H1 (cell line): ENCODE data around the gene CKM. TPM values are rescaled to one million over a fixed set of nuclear protein-coding genes. Genes with fewer than 3 reads are reported as not detected.

Experiments
- CTCF ChIA-PET: fragments of 300-600 bp; sonication (Branson Sonifier 250); formaldehyde crosslinking; loops from one replicate; lab custom pipeline; 2021; ENCODE audit not compliant: partially characterized antibody; lab: Charles Lee
- POLR2A ChIA-PET: fragments of 300-600 bp; sonication (Branson Sonifier 250); formaldehyde crosslinking; loops from one replicate; lab custom pipeline; 2021; ENCODE audit warnings: inconsistent platforms; ENCODE audit not compliant: partially characterized antibody; lab: Charles Lee
- DNase-seq, 2 experiments: peaks; one replicate each; pipeline versions ENCODE4 v3.0.0 to v3.0.0-alpha.2; 2010 to 2022; ENCODE audit warnings: low spot score in 2 of 2, low read depth in 1 of 2, mixed read lengths in 1 of 2
- FAIRE-seq: peaks from 2 replicates; lab custom pipeline; 2011; peaks lifted over from hg19 to GRCh38; lab: Jason Lieb, UNC
- H2AFZ ChIP-seq: 2 replicates; pipeline ENCODE4 v1.8.1; 2012; ENCODE audit warnings: low read length, inconsistent platforms
- H2AK5ac ChIP-seq: 2 replicates; pipeline ENCODE4 v1.6.1; 2013; ENCODE audit warnings: low read depth, low read length
- H2BK120ac ChIP-seq: replicated peaks from 2 replicates; pipeline ENCODE3; 2013; ENCODE audit warnings: low read depth, low read length, inconsistent platforms
- H2BK12ac ChIP-seq: 2 replicates; pipeline ENCODE4 v1.6.1; 2013; ENCODE audit warnings: low read depth, low read length
- H2BK15ac ChIP-seq: 2 replicates; pipeline ENCODE4 v1.6.1; 2013; ENCODE audit warnings: low read length
- H2BK20ac ChIP-seq: 2 replicates; pipeline ENCODE4 v1.6.1; 2013; ENCODE audit warnings: low read length
- H2BK5ac ChIP-seq: 2 replicates; pipeline ENCODE4 v1.6.1; 2013; ENCODE audit warnings: low read depth, low read length
- H3K14ac ChIP-seq: 2 replicates; pipeline ENCODE4 v1.6.1; 2013; ENCODE audit warnings: inconsistent platforms; ENCODE audit not compliant: insufficient read length
- H3K18ac ChIP-seq: 2 replicates; pipeline ENCODE4 v1.6.1; 2013; ENCODE audit warnings: low read length; ENCODE audit errors: extremely low read depth
- H3K23ac ChIP-seq: 2 replicates; pipeline ENCODE4 v1.6.1; 2013; ENCODE audit warnings: inconsistent platforms; ENCODE audit not compliant: insufficient read length
- H3K23me2 ChIP-seq: 2 replicates; pipeline ENCODE4 v1.6.1; 2013; ENCODE audit warnings: low read depth, low read length
- H3K27ac ChIP-seq: 2 replicates; pipeline ENCODE4 v1.6.1; 2011; ENCODE audit warnings: low read depth, low read length, inconsistent platforms
- H3K27me3 ChIP-seq, 4 experiments: replicated peaks in 1 of 4; 1 replicate in 1 of 4; 2 replicates in 3 of 4; pipeline versions ENCODE4 v1.6.1 to v1.8.1; 2011 to 2013; ENCODE audit warnings: low read length in 3 of 4, mild to moderate bottlenecking in 3 of 4, inconsistent platforms in 2 of 4, mixed read lengths in 2 of 4, moderate library complexity in 1 of 4; ENCODE audit not compliant: control insufficient read depth in 3 of 4, insufficient read depth in 3 of 4; ENCODE audit errors: extremely low read depth in 1 of 4
- H3K36me3 ChIP-seq, 4 experiments: 2 replicates each; pipeline versions ENCODE4 v1.6.1 to v1.8.1; 2011 to 2013; ENCODE audit warnings: mild to moderate bottlenecking in 4 of 4, low read length in 3 of 4, moderate library complexity in 2 of 4, control low read depth in 1 of 4, inconsistent platforms in 1 of 4; ENCODE audit not compliant: insufficient read depth in 4 of 4, control insufficient read depth in 2 of 4
- H3K4ac ChIP-seq: replicated peaks from 2 replicates; pipeline ENCODE3; 2013; ENCODE audit warnings: low read length, low read depth, mixed read lengths, inconsistent platforms; ENCODE audit not compliant: insufficient read length
- H3K4me1 ChIP-seq, 4 experiments: replicated peaks in 1 of 4; 1 replicate in 1 of 4; 2 replicates in 3 of 4; pipeline versions ENCODE4 v1.6.1 to v1.8.1; 2011 to 2013; ENCODE audit warnings: low read length in 3 of 4, inconsistent platforms in 2 of 4, mixed read lengths in 1 of 4; ENCODE audit not compliant: insufficient read depth in 4 of 4, control insufficient read depth in 3 of 4
- H3K4me2 ChIP-seq, 2 experiments: 2 replicates each; pipeline versions ENCODE4 v1.6.1 to v1.8.1; 2011 to 2013; ENCODE audit warnings: low read depth in 2 of 2, low read length in 2 of 2, control low read depth in 1 of 2, inconsistent platforms in 1 of 2, mild to moderate bottlenecking in 1 of 2; ENCODE audit not compliant: insufficient read depth in 1 of 2
- H3K4me3 ChIP-seq, 4 experiments: fragments of 200-600, 300-600 bp in 1 of 4; sonication (generic), shearing (Covaris generic), sonication (Bioruptor Twin) in 1 of 4; 2 replicates each; pipeline versions ENCODE4 v1.5.1 to v1.8.1; 2011 to 2016; ENCODE audit warnings: low read length in 4 of 4, low read depth in 3 of 4, control low read depth in 2 of 4, inconsistent platforms in 2 of 4, mild to moderate bottlenecking in 2 of 4, mixed read lengths in 1 of 4, moderate library complexity in 1 of 4; ENCODE audit not compliant: insufficient read depth in 2 of 4; ENCODE audit errors: extremely low read depth in 1 of 4
- H3K56ac ChIP-seq: replicated peaks from 2 replicates; pipeline ENCODE3; 2013; ENCODE audit warnings: low read depth, mild to moderate bottlenecking, mixed read lengths, low read length, inconsistent platforms; ENCODE audit not compliant: insufficient read length
- H3K79me1 ChIP-seq: 2 replicates; pipeline ENCODE4 v1.6.1; 2013; ENCODE audit warnings: low read depth, low read length, control low read depth
- H3K79me2 ChIP-seq, 2 experiments: 2 replicates each; pipeline versions ENCODE4 v1.6.1 to v1.8.1; 2012 to 2013; ENCODE audit warnings: low read length in 2 of 2, mild to moderate bottlenecking in 2 of 2, inconsistent platforms in 1 of 2; ENCODE audit not compliant: insufficient read depth in 2 of 2, control insufficient read depth in 1 of 2
- H3K9ac ChIP-seq, 4 experiments: replicated peaks in 1 of 4; 1 replicate in 1 of 4; 2 replicates in 3 of 4; pipeline versions ENCODE4 v1.6.1 to v1.8.1; 2011 to 2013; ENCODE audit warnings: low read depth in 3 of 4, low read length in 3 of 4, control low read depth in 2 of 4, mild to moderate bottlenecking in 2 of 4, moderate library complexity in 2 of 4, inconsistent platforms in 1 of 4; ENCODE audit errors: extremely low read depth in 1 of 4
- H3K9me3 ChIP-seq, 2 experiments: 2 replicates each; pipeline versions ENCODE4 v1.6.1 to v1.8.1; 2012 to 2013; ENCODE audit warnings: mild to moderate bottlenecking in 2 of 2, moderate library complexity in 2 of 2, control low read depth in 1 of 2, inconsistent platforms in 1 of 2, low read depth in 1 of 2, low read length in 1 of 2, mixed read lengths in 1 of 2; ENCODE audit not compliant: insufficient read depth in 2 of 2
- H4K20me1 ChIP-seq, 2 experiments: replicated peaks in 1 of 2; 2 replicates each; pipeline versions ENCODE3 to v1.8.1; 2011 to 2013; ENCODE audit warnings: inconsistent platforms in 2 of 2, low read length in 2 of 2, mild to moderate bottlenecking in 1 of 2; ENCODE audit not compliant: insufficient read depth in 2 of 2, control insufficient read depth in 1 of 2
- H4K5ac ChIP-seq: 2 replicates; pipeline ENCODE4 v1.6.1; 2013; ENCODE audit warnings: low read length, low read depth, mixed read lengths, inconsistent platforms; ENCODE audit not compliant: insufficient read length
- H4K8ac ChIP-seq: 2 replicates; pipeline ENCODE4 v1.8.0; 2013; ENCODE audit warnings: mild to moderate bottlenecking, moderate library complexity, low read length, inconsistent platforms; ENCODE audit not compliant: insufficient read depth; ENCODE audit errors: extremely low read depth
- H4K91ac ChIP-seq: replicated peaks from 2 replicates; pipeline ENCODE3; 2013; ENCODE audit warnings: low read length, mixed read lengths, inconsistent platforms; ENCODE audit not compliant: insufficient read length
- BRCA1 ChIP-seq: IDR thresholded peaks from 2 replicates; pipeline ENCODE4 v1.6.1; 2012; ENCODE audit warnings: low read depth, low read length, improper control_type of control experiment
- CBX5 ChIP-seq: fragments of 300-800, 300-1000 bp; sonication (generic); IDR thresholded peaks from 2 replicates; pipeline ENCODE4 v1.7.1; 2016; ENCODE audit warnings: antibody characterized with exemption, low read length, low read depth
- CBX8 ChIP-seq: fragments of 300-800, 300-1000 bp; sonication (generic); IDR thresholded peaks from 2 replicates; pipeline ENCODE4 v1.7.1; 2016; ENCODE audit warnings: low read depth, low read length, borderline replicate concordance
- CEBPB ChIP-seq: IDR thresholded peaks from 2 replicates; pipeline ENCODE4 v1.6.1; 2012; ENCODE audit warnings: low read depth, low read length
- CHD2 ChIP-seq: IDR thresholded peaks from 2 replicates; pipeline ENCODE4 v1.6.1; 2012; ENCODE audit warnings: low read length, improper control_type of control experiment
- CTBP2 ChIP-seq: IDR thresholded peaks from 2 replicates; pipeline ENCODE4 v1.7.0; 2011; ENCODE audit warnings: borderline replicate concordance, mild to moderate bottlenecking, moderate library complexity, mixed read lengths, low read length; ENCODE audit not compliant: insufficient read depth, insufficient read length
- EP300 ChIP-seq, 2 experiments: IDR thresholded peaks; 1 replicate in 1 of 2; 2 replicates in 1 of 2; pipeline ENCODE4 v1.6.1; 2011 to 2012; ENCODE audit warnings: low read depth in 2 of 2, low read length in 2 of 2, mild to moderate bottlenecking in 2 of 2, borderline replicate concordance in 1 of 2, inconsistent platforms in 1 of 2, moderate library complexity in 1 of 2
- FOSL1 ChIP-seq: IDR thresholded peaks from 2 replicates; pipeline ENCODE4 v1.6.1; 2011; ENCODE audit warnings: mild to moderate bottlenecking, low read depth, low read length, moderate library complexity; ENCODE audit not compliant: insufficient read depth
- KDM1A ChIP-seq: fragments of 200-600, 300-600 bp; sonication (generic); IDR thresholded peaks from 2 replicates; pipeline ENCODE4 v1.7.1; 2016; ENCODE audit warnings: mild to moderate bottlenecking, low read length, borderline replicate concordance
- MAFK ChIP-seq: IDR thresholded peaks from 2 replicates; pipeline ENCODE4 v1.6.1; 2012; ENCODE audit warnings: low read depth, mild to moderate bottlenecking, improper control_type of control experiment, low read length
- POLR2A ChIP-seq, 2 experiments: IDR thresholded peaks; 1 replicate in 1 of 2; 2 replicates in 1 of 2; pipeline ENCODE4 v1.6.1; 2011; ENCODE audit warnings: low read depth in 2 of 2, low read length in 2 of 2, mild to moderate bottlenecking in 2 of 2; ENCODE audit errors: control extremely low read depth in 1 of 2
- POU5F1 ChIP-seq: IDR thresholded peaks from 2 replicates; pipeline ENCODE4 v1.6.1; 2011; ENCODE audit warnings: low read depth, mild to moderate bottlenecking, low read length, moderate library complexity
- RAD21 ChIP-seq, 2 experiments: IDR thresholded peaks in 1 of 2; conservative IDR thresholded peaks in 1 of 2; 2 replicates each; pipeline ENCODE4 v1.6.1; 2011; ENCODE audit warnings: low read depth in 2 of 2, low read length in 2 of 2, improper control_type of control experiment in 1 of 2, inconsistent platforms in 1 of 2, mild to moderate bottlenecking in 1 of 2, moderate library complexity in 1 of 2
- SUZ12 ChIP-seq: fragments of 200-600 bp; sonication (generic); IDR thresholded peaks from 2 replicates; pipeline ENCODE4 v1.6.1; 2012; ENCODE audit warnings: mild to moderate bottlenecking, inconsistent platforms, low read length, moderate library complexity, mixed read lengths
- WGBS, 2 experiments: shearing (Covaris generic) in 1 of 2; methylation state at CpG; one replicate each; pipeline versions ENCODE4 v1.1.6 to v1.1.7; 2013 to 2015; ENCODE audit warnings: low lambda C conversion rate in 2 of 2, mixed read lengths in 2 of 2, inconsistent platforms in 1 of 2, low coverage in 1 of 2, missing lambda C conversion rate in 1 of 2; ENCODE audit not compliant: insufficient replicate concordance in 2 of 2, insufficient coverage in 1 of 2, insufficient read length in 1 of 2; ENCODE audit errors: extremely low coverage in 1 of 2, missing lambda C conversion rate in 1 of 2; 5-methylcytosine and 5-hydroxymethylcytosine counted together
- polyA plus RNA-seq, 7 experiments: library from polyadenylated mRNA; depleted of rRNA in 3 of 7; stranded (reverse) in 5 of 7; unstranded in 2 of 7; fragments of >200 nt in 5 of 7; fragments of 200-250 nt in 2 of 7; gene quantifications; 1 replicate in 5 of 7; 2 replicates in 1 of 7; 4 replicates in 1 of 7; pipeline versions ENCODE4 v1.2.1 to v1.2.3, GENCODE V29; 2011 to 2013; ENCODE audit warnings: missing spikeins in 2 of 7, mixed read lengths in 2 of 7
- total RNA-seq: library from RNA; stranded (reverse); fragmentation: NEBNext Ultra II Directional; extraction: Animal tissue kit (Norgen Biotek cat#: 25700); gene quantifications from 2 replicates; pipeline ENCODE4 v1.2.1, GENCODE V29; 2021

The CKM gene
- total and polyA plus RNA-seq, 2 of the 8 experiments (the other 6 are each of a cell fraction or from before 2014, with no cell fraction given) = 0.08 TPM; not detected in 1

DNA sequence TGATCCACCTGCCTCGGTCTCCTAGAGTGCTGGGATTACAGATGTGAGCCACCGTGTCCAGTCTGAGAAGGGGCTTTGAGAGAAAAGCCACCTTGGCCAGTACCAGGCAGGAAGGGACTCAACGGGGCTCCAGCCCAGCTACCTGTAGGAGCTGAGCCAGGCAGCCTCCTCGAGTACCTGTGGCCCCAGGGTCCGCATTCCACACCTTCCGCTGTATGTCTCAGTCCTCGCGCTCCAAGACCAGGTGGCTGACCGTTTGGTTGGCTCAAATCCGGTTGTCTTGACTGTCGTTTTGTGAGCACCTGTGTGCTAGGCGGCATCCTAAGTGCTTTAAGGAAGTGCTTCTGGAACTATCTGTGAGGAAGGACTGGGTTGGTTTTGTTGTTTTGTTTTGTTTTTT lies 55.4 kb downstream of the CKM start:
- Histone ChIP-seq H3K4me3 (no peak overlapping the region), H3K23me2 (peaks cover 4% of the 10 kb centered on the region; the same call in 1 of the 2 replicates), H3K14ac (no peak overlapping the region), H2BK20ac (no peak overlapping the region), H3K27me3 (no peaks in the 10 kb centered on the region; a peak in 1 of 7 replicates), H2BK12ac (no peak overlapping the region), H3K18ac (no peak overlapping the region), H3K36me3 (peaks cover 4 to 7% (median 5%) of the 10 kb centered on the region in 4 experiments; a peak in 3 of 8 replicates), H2BK15ac (no peak overlapping the region), H3K79me1 (no peaks in the 10 kb centered on the region), H3K4me1 (no peaks in the 10 kb centered on the region), H2BK120ac (no peak overlapping the region), H3K9me3 (no peaks in the 10 kb centered on the region), H3K27ac (no peak overlapping the region), H3K23ac (no peak overlapping the region), H2AFZ (no peak overlapping the region), H3K79me2 (no peaks in the 10 kb centered on the region), H3K4me2 (no peak overlapping the region), H4K8ac (no peak overlapping the region), H3K9ac (no peak overlapping the region), H3K4ac (no peak overlapping the region), H4K20me1 (peaks cover 0 to 9% of the 10 kb centered on the region in 2 experiments), H2BK5ac (no peak overlapping the region), H4K91ac (no peak overlapping the region), H3K56ac (no peak overlapping the region), H2AK5ac (no peak overlapping the region), H4K5ac (no peak overlapping the region)
- ChIA-PET CTCF (interaction anchor here (0.6 to 2.1 kb wide), 4 partner anchors 10 to 464 kb away, joined by 3 to 5 read pairs (median 3); no protein-coding TSS in a partner anchor), POLR2A (interaction anchor here (0.6 kb wide), 1 partner anchor 220 kb away, joined by 3 read pairs; no protein-coding TSS in a partner anchor)
- WGBS, 2 experiments = 94% methylated on average over 12 of the region's 12 CpGs; no CpG with 5 or more reads in 1 of the 2 experiments
- DNase-seq = no peak
- no peak for FAIRE-seq
- TF ChIP-seq POU5F1 (no peak), CHD2 (no peak), SUZ12 (no peak), MAFK (no peak), KDM1A (no peak), FOSL1 (no peak), RAD21 (IDR thresholded peaks at IDR 0.05 in 1 of 2, conservative IDR thresholded peaks at IDR 0.05 in 1 of 2; ENCODE audit: low read depth in 2 of 2, low read length in 2 of 2) (no peak), CEBPB (no peak), EP300 (IDR thresholded peaks at IDR 0.05; ENCODE audit: borderline replicate concordance in 1 of 2, low read depth in 2 of 2, low read length in 2 of 2) (no peak), BRCA1 (no peak), CTBP2 (no peak), CBX5 (no peak), CBX8 (no peak), POLR2A (IDR thresholded peaks at IDR 0.05; ENCODE audit: control extremely low read depth in 1 of 2, low read depth in 2 of 2, low read length in 2 of 2) (no peak)
